GM18508 (cell line): ENCODE measurements around the gene UNC93B1.
"Not testable (repeated sequence)": the region's sequence is repeated elsewhere in the genome, so short reads cannot be mapped to it uniquely, and the experiment has no call there.

Source experiments
- ATAC-seq: cut with Tn5 transposase; IDR thresholded peaks from one replicate; pipeline ENCODE4 v1.9.1; 2021; ENCODE audit warnings: moderate number of reproducible peaks; ENCODE audit not compliant: insufficient read depth, unreplicated experiment

UNC93B1 gene

GRCh38 chr11:67954251-67954650, 49.6 kb downstream of the UNC93B1 start:
- ATAC-seq = not testable (repeated sequence)

DNA sequence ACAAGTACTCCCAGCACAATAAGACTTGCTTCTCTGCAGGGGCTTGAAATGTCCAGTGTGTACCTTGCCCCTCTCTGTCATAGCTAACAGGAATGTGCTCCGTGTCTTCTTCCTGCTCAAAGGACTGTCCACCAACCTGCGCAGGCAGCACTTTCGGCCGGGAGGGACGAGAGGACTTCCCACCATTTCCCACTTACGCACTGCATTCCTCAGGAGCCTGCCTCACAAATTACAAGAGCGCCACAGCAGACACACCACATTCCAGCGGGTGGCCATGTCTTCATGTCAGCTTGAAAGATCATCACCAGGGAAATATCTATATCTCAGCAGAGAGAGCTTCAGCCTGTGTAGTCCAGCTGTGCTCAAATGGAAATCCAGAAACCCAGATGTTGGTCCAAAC, 53.2 kb downstream of the UNC93B1 start:
- not testable (repeated sequence) for ATAC-seq

DNA sequence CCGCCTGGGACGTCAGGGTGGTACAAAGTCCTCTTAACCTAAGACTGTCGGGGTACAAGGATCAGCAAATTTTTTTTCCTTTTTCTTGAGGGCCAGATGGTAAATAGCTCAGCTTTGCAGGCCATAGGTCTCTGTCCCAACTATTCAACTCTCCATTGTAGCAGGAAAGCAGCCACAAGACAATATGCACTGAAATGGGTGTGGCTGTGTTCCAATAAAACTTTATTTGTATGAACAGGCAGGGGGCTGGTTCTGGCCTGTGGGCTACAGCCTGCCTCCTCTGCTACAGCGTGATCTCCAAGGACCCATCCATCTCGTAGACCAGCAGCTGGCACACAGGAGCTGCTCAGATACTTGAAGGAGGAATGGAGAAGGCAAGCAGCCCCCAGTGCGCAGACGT, 56.1 kb downstream of the UNC93B1 start:
- ATAC-seq = not testable (repeated sequence)

GRCh38 chr11:67946403-67946802, 57.5 kb downstream of the UNC93B1 start:
- ATAC-seq = not testable (repeated sequence)

- ATAC-seq = not testable (repeated sequence)
These were observed 60.5 kb downstream of the UNC93B1 start for GRCh38 chr11:67943406-67943805.
